Endothelial cell (in vitro differentiated cells): ENCODE measurements around the gene ZMAT3. TPM values are rescaled to one million over a fixed set of nuclear protein-coding genes. Genes with fewer than 3 reads are reported as not detected.

Experiments used
- DNase-seq: peaks from one replicate; pipeline ENCODE4 v3.0.0; 2021; ENCODE audit warnings: low spot score
- H3K27ac Mint-ChIP-seq: one replicate; pipeline ENCODE4 v1.8.0; 2021; ENCODE audit warnings: mixed read lengths, inconsistent platforms; ENCODE audit not compliant: unreplicated experiment
- H3K27me3 Mint-ChIP-seq: one replicate; pipeline ENCODE4 v1.8.0; 2021; ENCODE audit warnings: mild to moderate bottlenecking, moderate library complexity, mixed read lengths, inconsistent platforms; ENCODE audit not compliant: unreplicated experiment
- H3K36me3 Mint-ChIP-seq: one replicate; pipeline ENCODE4 v1.8.0; 2021; ENCODE audit warnings: mild to moderate bottlenecking, low read depth, mixed read lengths, inconsistent platforms; ENCODE audit not compliant: unreplicated experiment
- H3K4me1 Mint-ChIP-seq: one replicate; pipeline ENCODE4 v1.8.0; 2021; ENCODE audit warnings: mild to moderate bottlenecking, mixed read lengths, inconsistent platforms; ENCODE audit not compliant: unreplicated experiment
- H3K4me3 Mint-ChIP-seq: one replicate; pipeline ENCODE4 v1.8.0; 2021; ENCODE audit warnings: mild to moderate bottlenecking, mixed read lengths, inconsistent platforms; ENCODE audit not compliant: unreplicated experiment
- H3K9me3 Mint-ChIP-seq: one replicate; pipeline ENCODE4 v1.8.0; 2021; ENCODE audit warnings: mixed read lengths, inconsistent platforms; ENCODE audit not compliant: unreplicated experiment
- total RNA-seq: library from RNA; stranded (reverse); fragmentation: NEBNext Ultra II Directional; extraction: Animal tissue kit (Norgen Biotek cat#: 25700); gene quantifications from one replicate; pipeline ENCODE4 v1.2.1, GENCODE V29; 2021; ENCODE audit not compliant: unreplicated experiment
- TF ChIP-seq, protein P1 (sequence below): fragments of 200-600 bp; sonication (generic); IDR thresholded peaks from one replicate; pipeline ENCODE4 v1.5.0; 2021; ENCODE audit warnings: antibody characterized with exemption; ENCODE audit not compliant: unreplicated experiment

Gene ZMAT3
- total RNA-seq, 1 donor from 2014 or later = 44.5 TPM

DNA sequence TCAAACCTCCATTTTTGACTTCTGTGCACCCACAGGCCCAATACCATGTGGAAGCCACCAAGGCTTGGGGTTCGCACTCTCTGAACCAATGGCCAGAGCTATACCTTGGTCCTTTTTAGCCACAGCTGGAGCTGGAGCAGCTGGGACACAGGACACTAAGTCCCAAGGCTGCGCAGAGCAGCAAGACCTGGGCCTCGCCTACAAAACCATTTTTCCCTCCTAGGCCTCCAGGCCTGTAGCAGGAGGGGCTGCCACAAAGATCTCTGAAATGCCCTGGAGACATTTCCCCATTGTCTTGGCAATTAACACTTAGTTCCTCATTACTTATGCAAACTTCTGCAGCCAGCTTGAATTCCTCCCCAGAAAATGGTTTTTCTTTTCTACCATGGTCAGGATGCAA, 81.3 kb downstream of the ZMAT3 start:
- peaks cover 38% of the 10 kb centered on the region for H3K9me3 Mint-ChIP-seq

DNA sequence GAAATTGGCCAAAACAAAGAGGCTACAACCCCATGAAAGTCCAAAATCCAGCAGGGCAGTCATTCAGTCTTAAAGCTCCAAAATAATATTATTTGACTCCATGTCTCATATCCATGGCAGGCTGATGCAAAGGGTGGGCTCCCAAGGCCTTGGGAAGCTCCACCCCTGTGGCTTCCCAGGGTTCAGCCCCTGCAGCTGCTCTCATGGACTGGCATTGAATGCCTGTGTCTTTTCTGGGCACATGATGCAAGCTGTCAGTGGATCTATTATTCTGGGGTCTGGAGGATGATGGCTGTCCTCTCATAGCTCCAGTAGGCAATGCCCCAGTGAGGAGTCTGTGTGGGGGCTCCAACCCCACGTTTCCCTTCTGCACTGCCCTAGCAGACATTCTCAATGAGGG, 81.8 kb downstream of the ZMAT3 start:
- Mint-ChIP-seq H3K27ac (no peak overlapping the region), H3K36me3 (peaks cover 54% of the 10 kb centered on the region), H3K4me1 (no peaks in the 10 kb centered on the region), H3K4me3 (no peak overlapping the region), H3K9me3 (peaks cover 38% of the 10 kb centered on the region), H3K27me3 (peaks cover 9% of the 10 kb centered on the region)
- no peak for DNase-seq
- TF ChIP-seq, protein P1, sequence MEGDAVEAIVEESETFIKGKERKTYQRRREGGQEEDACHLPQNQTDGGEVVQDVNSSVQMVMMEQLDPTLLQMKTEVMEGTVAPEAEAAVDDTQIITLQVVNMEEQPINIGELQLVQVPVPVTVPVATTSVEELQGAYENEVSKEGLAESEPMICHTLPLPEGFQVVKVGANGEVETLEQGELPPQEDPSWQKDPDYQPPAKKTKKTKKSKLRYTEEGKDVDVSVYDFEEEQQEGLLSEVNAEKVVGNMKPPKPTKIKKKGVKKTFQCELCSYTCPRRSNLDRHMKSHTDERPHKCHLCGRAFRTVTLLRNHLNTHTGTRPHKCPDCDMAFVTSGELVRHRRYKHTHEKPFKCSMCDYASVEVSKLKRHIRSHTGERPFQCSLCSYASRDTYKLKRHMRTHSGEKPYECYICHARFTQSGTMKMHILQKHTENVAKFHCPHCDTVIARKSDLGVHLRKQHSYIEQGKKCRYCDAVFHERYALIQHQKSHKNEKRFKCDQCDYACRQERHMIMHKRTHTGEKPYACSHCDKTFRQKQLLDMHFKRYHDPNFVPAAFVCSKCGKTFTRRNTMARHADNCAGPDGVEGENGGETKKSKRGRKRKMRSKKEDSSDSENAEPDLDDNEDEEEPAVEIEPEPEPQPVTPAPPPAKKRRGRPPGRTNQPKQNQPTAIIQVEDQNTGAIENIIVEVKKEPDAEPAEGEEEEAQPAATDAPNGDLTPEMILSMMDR = no peak

More for the DNA sequence above, 81.3 kb downstream of the ZMAT3 start:
- DNase-seq = no peak
- H3K4me1 Mint-ChIP-seq = no peaks in the 10 kb centered on the region
- H3K4me3 Mint-ChIP-seq = peak overlapping the region; percentile 22
- H3K27me3 Mint-ChIP-seq = peaks cover 9% of the 10 kb centered on the region
- no peak overlapping the region for H3K27ac Mint-ChIP-seq
- peaks cover 52% of the 10 kb centered on the region for H3K36me3 Mint-ChIP-seq
- TF ChIP-seq, protein P1 = no peak

DNA sequence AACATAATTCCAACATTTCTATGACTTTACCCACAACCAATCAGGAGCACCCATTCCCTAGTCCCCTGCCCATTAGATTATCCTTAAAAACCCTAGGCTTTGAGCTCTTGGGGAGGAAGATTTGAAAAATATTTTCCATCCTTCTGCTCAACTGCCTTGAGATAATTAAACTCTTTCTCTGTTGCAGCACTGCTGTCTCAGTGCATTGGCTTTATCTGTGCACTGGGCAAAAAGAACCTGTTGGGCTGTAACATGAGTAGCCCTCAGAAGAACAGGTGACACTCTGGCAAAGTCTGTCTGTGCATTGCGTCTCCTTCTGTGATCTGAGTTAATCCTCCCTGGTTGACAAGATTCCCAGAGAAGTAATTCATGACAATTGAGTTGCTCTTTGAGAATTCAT, 83.9 kb downstream of the ZMAT3 start:
- Mint-ChIP-seq H3K36me3 (peaks cover 54% of the 10 kb centered on the region), H3K27ac (no peak overlapping the region), H3K4me1 (no peaks in the 10 kb centered on the region), H3K9me3 (peaks cover 38% of the 10 kb centered on the region), H3K4me3 (no peak overlapping the region), H3K27me3 (peaks cover 12% of the 10 kb centered on the region)
- DNase-seq = no peak
- TF ChIP-seq, protein P1 = no peak

DNA sequence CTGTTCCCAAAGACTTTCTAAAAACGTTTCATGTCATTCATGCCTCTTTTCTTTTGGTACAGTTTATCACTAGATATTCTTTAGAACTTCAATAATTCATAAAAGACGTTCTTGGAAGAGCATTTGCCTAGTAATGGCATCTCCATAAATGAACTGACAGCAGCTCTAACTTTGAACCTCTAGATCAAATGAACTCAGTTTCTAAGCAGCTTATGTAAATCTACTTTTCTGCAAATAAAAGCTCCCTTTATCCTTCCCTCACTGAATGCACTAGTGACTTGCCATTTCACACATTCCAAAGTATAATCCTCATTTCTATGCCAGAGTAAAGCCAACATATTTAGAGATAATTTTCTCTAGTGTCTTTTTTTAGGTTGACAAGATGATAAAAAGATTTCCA, 85.2 kb downstream of the ZMAT3 start:
- peak overlapping the region; percentile 45 for H3K4me3 Mint-ChIP-seq
- no peaks in the 10 kb centered on the region for H3K4me1 Mint-ChIP-seq
- H3K9me3 Mint-ChIP-seq = peaks cover 38% of the 10 kb centered on the region
- H3K27ac Mint-ChIP-seq = no peak overlapping the region
- peaks cover 12% of the 10 kb centered on the region for H3K27me3 Mint-ChIP-seq
- H3K36me3 Mint-ChIP-seq = peaks cover 49% of the 10 kb centered on the region
- TF ChIP-seq, protein P1 = no peak
- DNase-seq = no peak

DNA sequence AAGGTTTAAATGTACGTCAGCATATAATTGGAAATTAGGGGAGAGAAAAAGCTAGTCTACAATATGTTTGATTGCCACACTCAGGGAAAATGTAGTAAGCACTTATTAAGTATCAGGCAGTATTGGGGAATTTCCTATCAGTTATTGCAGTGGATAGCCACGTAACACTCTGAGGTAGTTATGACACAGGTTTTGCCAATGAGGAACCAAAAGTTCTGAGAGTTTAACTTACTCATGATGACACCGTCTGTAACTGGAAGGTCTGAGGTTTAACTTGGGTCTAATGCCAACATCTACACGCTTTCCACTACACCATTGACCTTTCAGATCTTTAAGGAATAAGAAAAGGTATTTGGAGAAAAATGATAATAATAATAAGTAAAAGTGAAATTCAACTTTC, 89.5 kb downstream of the ZMAT3 start:
- Mint-ChIP-seq H3K36me3 (peaks cover 15% of the 10 kb centered on the region), H3K27ac (no peak overlapping the region), H3K4me3 (no peak overlapping the region), H3K9me3 (peaks cover 8% of the 10 kb centered on the region), H3K27me3 (peaks cover 3% of the 10 kb centered on the region), H3K4me1 (no peaks in the 10 kb centered on the region)
- TF ChIP-seq, protein P1 = no peak
- no peak for DNase-seq
